Liver (tissue), 9 donors: Measurements from ENCODE around the gene FHDC1. TPM values are rescaled to one million over a fixed set of nuclear protein-coding genes. Genes with fewer than 3 reads are reported as not detected.

Experiments used
- DNase-seq: peaks from one replicate; pipeline ENCODE4 v3.0.0-alpha.2; 2017; ENCODE audit warnings: low spot score
- H3K27ac ChIP-seq, 2 donors: one replicate each; pipeline ENCODE4 v1.7.0; 2013; ENCODE audit warnings: inconsistent platforms in 2 of 2, low read length in 2 of 2, control low read depth in 1 of 2, low read depth in 1 of 2, mild to moderate bottlenecking in 1 of 2
- H3K27me3 ChIP-seq, 4 donors: one replicate each; pipeline versions ENCODE4 v1.6.1 to v1.7.0; 2013; ENCODE audit warnings: low read length in 3 of 4, inconsistent platforms in 1 of 4, mild to moderate bottlenecking in 1 of 4, moderate library complexity in 1 of 4; ENCODE audit not compliant: control insufficient read depth in 4 of 4, insufficient read depth in 4 of 4
- H3K36me3 ChIP-seq, 4 donors: one replicate each; pipeline versions ENCODE4 v1.6.1 to v1.7.0; 2013; ENCODE audit warnings: low read length in 3 of 4, mild to moderate bottlenecking in 3 of 4, low read depth in 1 of 4, moderate library complexity in 1 of 4; ENCODE audit not compliant: control insufficient read depth in 4 of 4, insufficient read depth in 3 of 4
- H3K4me1 ChIP-seq, 4 donors: one replicate each; pipeline versions ENCODE4 v1.6.1 to v1.7.0; 2013; ENCODE audit warnings: low read length in 3 of 4, mild to moderate bottlenecking in 3 of 4, moderate library complexity in 1 of 4; ENCODE audit not compliant: control insufficient read depth in 4 of 4, insufficient read depth in 4 of 4
- H3K4me3 ChIP-seq, 3 donors: one replicate each; pipeline versions ENCODE4 v1.6.1 to v1.7.0; 2013; ENCODE audit warnings: low read length in 3 of 3, control low read depth in 1 of 3, low read depth in 1 of 3, mild to moderate bottlenecking in 1 of 3
- H3K9ac ChIP-seq, 2 donors: one replicate each; pipeline ENCODE4 v1.7.0; 2013; ENCODE audit warnings: low read length in 2 of 2, mild to moderate bottlenecking in 2 of 2, moderate library complexity in 2 of 2, control low read depth in 1 of 2, low read depth in 1 of 2
- H3K9me3 ChIP-seq, 4 donors: one replicate each; pipeline versions ENCODE4 v1.6.1 to v1.7.0; 2013; ENCODE audit warnings: low read length in 3 of 4; ENCODE audit not compliant: control insufficient read depth in 4 of 4
- ATF3 ChIP-seq: IDR thresholded peaks from 2 replicates; pipeline ENCODE4 v1.6.1; 2016; ENCODE audit warnings: antibody characterized with exemption
- CTCF ChIP-seq: fragments of 150-350 bp; IDR thresholded peaks from 2 replicates; pipeline ENCODE4 v1.5.1; 2017; ENCODE audit warnings: improper control_type of control experiment, low read depth, low read length; ENCODE audit not compliant: missing input control
- EGR1 ChIP-seq, 2 donors: IDR thresholded peaks; 2 replicates each; pipeline ENCODE4 v1.6.1; 2016 to 2018; ENCODE audit warnings: antibody characterized with exemption in 2 of 2, low read depth in 2 of 2
- FOXA2 ChIP-seq: IDR thresholded peaks from 2 replicates; pipeline ENCODE4 v1.6.1; 2016; ENCODE audit warnings: antibody characterized with exemption
- GABPA ChIP-seq, 2 donors: IDR thresholded peaks in 1 of 2; conservative IDR thresholded peaks in 1 of 2; 2 replicates each; pipeline ENCODE4 v1.6.1; 2016; ENCODE audit warnings: antibody characterized with exemption in 2 of 2, mild to moderate bottlenecking in 1 of 2, moderate library complexity in 1 of 2
- HNF4A ChIP-seq, 2 donors: conservative IDR thresholded peaks; 2 replicates each; pipeline ENCODE4 v1.6.1; 2016; ENCODE audit warnings: antibody characterized with exemption in 2 of 2, mild to moderate bottlenecking in 2 of 2
- HNF4G ChIP-seq: IDR thresholded peaks from 2 replicates; pipeline ENCODE4 v1.6.1; 2016; ENCODE audit warnings: antibody characterized with exemption
- JUND ChIP-seq, 2 donors: IDR thresholded peaks; 2 replicates each; pipeline ENCODE4 v1.6.1; 2016; ENCODE audit warnings: antibody characterized with exemption in 2 of 2
- MAX ChIP-seq: IDR thresholded peaks from 2 replicates; pipeline ENCODE4 v1.6.1; 2016; ENCODE audit warnings: antibody characterized with exemption
- NR2F2 ChIP-seq: IDR thresholded peaks from 2 replicates; pipeline ENCODE4 v1.6.1; 2016; ENCODE audit warnings: antibody characterized with exemption
- RAD21 ChIP-seq, 2 donors: IDR thresholded peaks; 2 replicates each; pipeline ENCODE4 v1.6.1; 2016; ENCODE audit warnings: antibody characterized with exemption in 2 of 2, mild to moderate bottlenecking in 2 of 2
- REST ChIP-seq: IDR thresholded peaks from 2 replicates; pipeline ENCODE4 v1.6.1; 2016; ENCODE audit warnings: antibody characterized with exemption, mild to moderate bottlenecking
- RXRA ChIP-seq, 2 donors: IDR thresholded peaks; 2 replicates each; pipeline ENCODE4 v1.6.1; 2017 to 2018; ENCODE audit warnings: antibody characterized with exemption in 2 of 2, mild to moderate bottlenecking in 1 of 2
- SP1 ChIP-seq: IDR thresholded peaks from 2 replicates; pipeline ENCODE4 v1.6.1; 2018; ENCODE audit warnings: antibody characterized with exemption, mild to moderate bottlenecking
- TAF1 ChIP-seq: conservative IDR thresholded peaks from 2 replicates; pipeline ENCODE4 v1.6.1; 2016; ENCODE audit warnings: antibody characterized with exemption, mild to moderate bottlenecking
- YY1 ChIP-seq: IDR thresholded peaks from 2 replicates; pipeline ENCODE4 v1.6.1; 2016; ENCODE audit warnings: antibody characterized with exemption, mild to moderate bottlenecking
- WGBS: extraction: QIAGEN DNeasy Blood & Tissue Kit; methylation state at CpG from one replicate; pipeline ENCODE4 v1.1.7; 2013; 5-methylcytosine and 5-hydroxymethylcytosine counted together
- polyA plus RNA-seq, 2 donors: library from polyadenylated mRNA; stranded (reverse) in 1 of 2; unstranded in 1 of 2; fragments of 200-250 nt in 1 of 2; fragments of >200 nt in 1 of 2; fragmentation: Nextera tagmentation in 1 of 2; extraction: Ambion mirVana in 1 of 2; gene quantifications; one replicate each; pipeline versions ENCODE4 v1.2.1 to v1.2.3, GENCODE V29; 2013 to 2015
- total RNA-seq, 2 donors: library from RNA; depleted of rRNA; stranded (reverse); fragments of >200 nt; gene quantifications; one replicate each; pipeline ENCODE4 v1.2.3, GENCODE V29; 2014
- donor health status: healthy.
- donor health status: healthy.
- donor health status: healthy.
- donor health status: healthy.
- donor health status: healthy.

The FHDC1 gene
- total and polyA plus RNA-seq, 4 donors = 0.06 to 33.0 (median 0.11) TPM

GRCh38 chr4:152921284-152921683 lies 14.8 kb upstream of the FHDC1 start:
- Histone ChIP-seq H3K9me3 (peaks cover 0 to 2% (median 0%) of the 10 kb centered on the region in 4 donors), H3K9ac (no peak overlapping the region), H3K4me3 (no peak overlapping the region), H3K27me3 (no peaks in the 10 kb centered on the region), H3K36me3 (no peaks in the 10 kb centered on the region), H3K4me1 (no peaks in the 10 kb centered on the region), H3K27ac (no peak overlapping the region)
- DNase-seq = no peak
- TF ChIP-seq RXRA (IDR thresholded peaks at IDR 0.05) (no peak), FOXA2 (no peak), SP1 (no peak), HNF4G (no peak), CTCF (no peak), ATF3 (no peak), EGR1 (IDR thresholded peaks at IDR 0.05; ENCODE audit: low read depth in 2 of 2) (no peak), GABPA (IDR thresholded peaks at IDR 0.05 in 1 of 2, conservative IDR thresholded peaks at IDR 0.05 in 1 of 2) (no peak), NR2F2 (no peak), REST (no peak), MAX (no peak), TAF1 (no peak), JUND (IDR thresholded peaks at IDR 0.05) (no peak)

GRCh38 chr4:152925851-152926250 lies 10.3 kb upstream of the FHDC1 start:
- no peak overlapping the region for H3K9ac ChIP-seq
- H3K4me3 ChIP-seq = no peak overlapping the region
- H3K27me3 ChIP-seq = no peaks in the 10 kb centered on the region
- 98% methylated on average over 1 of the region's 1 CpG for WGBS
- H3K27ac ChIP-seq = no peak overlapping the region
- H3K36me3 ChIP-seq = no peaks in the 10 kb centered on the region
- no peak for DNase-seq
- TF ChIP-seq HNF4A (conservative IDR thresholded peaks at IDR 0.05) = no peak
- TF ChIP-seq CTCF = no peak
- TF ChIP-seq RAD21 (IDR thresholded peaks at IDR 0.05) = no peak
- no peak for TF ChIP-seq SP1
- no peak for TF ChIP-seq JUND (IDR thresholded peaks at IDR 0.05)
- no peak for TF ChIP-seq NR2F2
- no peak for TF ChIP-seq MAX
- no peak for TF ChIP-seq REST
- no peak for TF ChIP-seq FOXA2
- no peak for TF ChIP-seq YY1
- no peaks in the 10 kb centered on the region for H3K9me3 ChIP-seq
- H3K4me1 ChIP-seq = no peaks in the 10 kb centered on the region
